K562 (cell line): ENCODE measurements around the gene PARP14. TPM values are rescaled to one million over a fixed set of nuclear protein-coding genes. Genes with fewer than 3 reads are reported as not detected.

Experiments used
- ATAC-seq: fragments of 200-7000 bp; cut with Tn5 transposase; 3 replicates; pipeline ENCODE4 v1.9.1; 2020; ENCODE audit warnings: moderate library complexity
- BruUV-seq: library from RNA; stranded (reverse); fragments of 400-500 nt; replicated peaks from 2 replicates; lab custom pipeline; 2021; lab: Mats Ljungman, UMichigan
- CTCF ChIA-PET: fragments of 300-600 bp; formaldehyde crosslinking; extraction: SDS; loops from one replicate; lab custom pipeline; 2021; ENCODE audit warnings: low intra/inter-chr PET ratio; lab: Yijun Ruan, JAX
- POLR2A ChIA-PET: fragments of 300-600, 350-650 bp; sonication (Branson Sonifier 250); formaldehyde crosslinking; extraction: SDS; loops from one replicate; lab custom pipeline; 2021; ENCODE audit warnings: antibody characterized with exemption, inconsistent platforms; lab: Yijun Ruan, JAX
- DNase-seq, 4 experiments: peaks; one replicate each; pipeline versions ENCODE4 v3.0.0 to v3.0.0-alpha.2; 2011 to 2018; ENCODE audit warnings: low spot score in 3 of 4, mixed read lengths in 3 of 4; ENCODE audit errors: extremely low read depth in 1 of 4
- FAIRE-seq: peaks from 2 replicates; lab custom pipeline; 2011; peaks lifted over from hg19 to GRCh38; lab: Jason Lieb, UNC
- H2AFZ ChIP-seq: 2 replicates; pipeline ENCODE4 v1.6.0; 2011; ENCODE audit warnings: low read depth, low read length, control low read depth, inconsistent platforms
- H3K27ac ChIP-seq: fragments of 200-600 bp; 3 replicates; pipeline ENCODE4 v1.8.0; 2011; ENCODE audit warnings: low read depth, mild to moderate bottlenecking, control low read depth, inconsistent platforms, low read length, moderate library complexity, mixed read lengths; ENCODE audit errors: extremely low read depth
- H3K27me3 ChIP-seq, 2 experiments: fragments of 300-600 bp in 1 of 2; 2 replicates in 1 of 2; 3 replicates in 1 of 2; pipeline versions ENCODE4 v1.6.0 to v1.8.0; 2011; ENCODE audit warnings: inconsistent platforms in 2 of 2, low read length in 2 of 2, mild to moderate bottlenecking in 1 of 2, mixed read lengths in 1 of 2, moderate library complexity in 1 of 2; ENCODE audit not compliant: control insufficient read depth in 2 of 2, insufficient read depth in 2 of 2
- H3K36me3 ChIP-seq: fragments of 300-600 bp; 3 replicates; pipeline ENCODE4 v1.8.0; 2011; ENCODE audit warnings: mild to moderate bottlenecking, low read length, inconsistent platforms; ENCODE audit not compliant: control insufficient read depth, insufficient read depth
- H3K4me1 ChIP-seq, 2 experiments: fragments of 200-600 bp in 1 of 2; replicated peaks in 1 of 2; 2 replicates in 1 of 2; 3 replicates in 1 of 2; pipeline versions ENCODE4 v1.5.1 to v1.8.0; 2011; ENCODE audit warnings: inconsistent platforms in 2 of 2, low read length in 2 of 2, mild to moderate bottlenecking in 1 of 2, mixed read lengths in 1 of 2, moderate library complexity in 1 of 2; ENCODE audit not compliant: control insufficient read depth in 2 of 2, insufficient read depth in 2 of 2
- H3K4me2 ChIP-seq: 2 replicates; pipeline ENCODE4 v1.6.1; 2011; ENCODE audit warnings: low read length, control low read depth, inconsistent platforms, mixed read lengths; ENCODE audit not compliant: insufficient read depth
- H3K4me3 ChIP-seq: fragments of 200-600 bp; sonication (generic), shearing (Covaris generic); 2 replicates; pipeline ENCODE4 v1.5.1; 2016; ENCODE audit warnings: control low read depth, inconsistent platforms
- H3K79me2 ChIP-seq: fragments of 200-600 bp; 3 replicates; pipeline ENCODE4 v1.8.0; 2011; ENCODE audit warnings: low read length, inconsistent platforms; ENCODE audit not compliant: control insufficient read depth, insufficient read depth
- H3K9ac ChIP-seq, 2 experiments: 2 replicates each; pipeline versions ENCODE4 v1.6.0 to v1.6.1; 2011; ENCODE audit warnings: low read depth in 2 of 2, low read length in 2 of 2, control low read depth in 1 of 2, inconsistent platforms in 1 of 2, mild to moderate bottlenecking in 1 of 2, mixed read lengths in 1 of 2; ENCODE audit not compliant: insufficient read depth in 1 of 2
- H3K9me1 ChIP-seq: one replicate; pipeline ENCODE4 v1.6.0; 2011; ENCODE audit warnings: inconsistent platforms, mild to moderate bottlenecking, low read length, moderate library complexity; ENCODE audit not compliant: control insufficient read depth, insufficient read depth
- H3K9me3 ChIP-seq: replicated peaks from 2 replicates; pipeline ENCODE4 v1.5.1; 2011; ENCODE audit warnings: low read depth, low read length, inconsistent platforms; ENCODE audit not compliant: control insufficient read depth, insufficient read depth
- H4K20me1 ChIP-seq: replicated peaks from 2 replicates; pipeline ENCODE4 v1.6.1; 2011; ENCODE audit warnings: low read length, inconsistent platforms, mixed read lengths; ENCODE audit not compliant: control insufficient read depth, insufficient read depth
- ARID1B ChIP-seq: fragments of 450-650 bp; IDR thresholded peaks from 2 replicates; pipeline ENCODE4 v1.6.1; 2016; ENCODE audit warnings: antibody characterized with exemption, mild to moderate bottlenecking, inconsistent platforms
- ARNT ChIP-seq, 2 experiments: fragments of 450-650 bp; IDR thresholded peaks; 2 replicates each; pipeline ENCODE4 v1.6.1; 2016; ENCODE audit warnings: mild to moderate bottlenecking in 1 of 2
- FOS ChIP-seq: IDR thresholded peaks from 3 replicates; pipeline ENCODE4 v1.6.1; 2011; ENCODE audit not compliant: insufficient read length; ENCODE audit errors: extremely low read depth
- HOMEZ ChIP-seq: fragments of 250-450 bp; sonication (Bioruptor Pico); IDR thresholded peaks from 2 replicates; pipeline ENCODE4 v1.4.0; 2020; ENCODE audit warnings: mild to moderate bottlenecking, moderate library complexity
- KLF16 ChIP-seq: IDR thresholded peaks from 2 replicates; pipeline ENCODE4 v1.6.1; 2016; ENCODE audit warnings: antibody characterized with exemption
- NFRKB ChIP-seq: fragments of 450-650 bp; IDR thresholded peaks from 2 replicates; pipeline ENCODE4 v1.6.1; 2016; ENCODE audit warnings: low read depth
- PTRF ChIP-seq: fragments of 450-650 bp; IDR thresholded peaks from 2 replicates; pipeline ENCODE4 v1.6.1; 2016; ENCODE audit warnings: mild to moderate bottlenecking, missing genetic modification characterization, missing compliant biosample characterization
- RFX5 ChIP-seq: IDR thresholded peaks from 2 replicates; pipeline ENCODE4 v1.6.1; 2011; ENCODE audit warnings: low read depth, mild to moderate bottlenecking, improper control_type of control experiment, low read length
- SAFB2 ChIP-seq: fragments of 200-400 bp; formaldehyde crosslinking; IDR thresholded peaks from 2 replicates; pipeline ENCODE4 v1.6.1; 2018; ENCODE audit warnings: borderline replicate concordance, low read length, low read depth, moderate library complexity; ENCODE audit not compliant: severe bottlenecking
- WGBS: fragments of 100-300 bp; shearing (Covaris generic); methylation state at CpG from one replicate; pipeline ENCODE4 v1.1.6; 2016; ENCODE audit warnings: low coverage, mixed read lengths; ENCODE audit not compliant: insufficient coverage; ENCODE audit errors: missing lambda C conversion rate; 5-methylcytosine and 5-hydroxymethylcytosine counted together
- in situ Hi-C: fragments of 300-500 bp; cut with MboI; formaldehyde crosslinking; loops from 4 replicates; pipeline ENCODE4 v1.15.0; 2018; ENCODE audit warnings: inconsistent platforms, mixed read lengths
- intact Hi-C: fragments of 100-400 bp; cut with micrococcal nuclease; formaldehyde crosslinking; loops from 2 replicates; pipeline ENCODE4 v1.14.2; 2022
- polyA plus RNA-seq, 8 experiments: library from polyadenylated mRNA; depleted of rRNA in 4 of 8; stranded (reverse) in 5 of 8; unstranded in 3 of 8; fragments of >200 nt; fragmentation: Nextera tagmentation in 2 of 8; fragmentation: Illumina TruSeq in 1 of 8; extraction: Ambion mirVana in 2 of 8; extraction: Trizol in 1 of 8; gene quantifications; 2 replicates each; pipeline versions ENCODE4 v1.2.1 to v1.2.3, GENCODE V29; 2011 to 2014; ENCODE audit warnings: inconsistent platforms in 1 of 8, missing spikeins in 1 of 8
- total RNA-seq, 7 experiments: library from RNA; depleted of rRNA in 6 of 7; stranded (reverse); fragments of >200 nt in 6 of 7; fragmentation: Illumina TruSeq in 2 of 7; extraction: Trizol in 2 of 7; gene quantifications; 2 replicates each; pipeline versions ENCODE4 v1.2.1 to v1.2.3, GENCODE V29; 2011 to 2021; ENCODE audit warnings: low replicate concordance in 1 of 7
- TF ChIP-seq, protein P1 (sequence below): fragments of 250-450 bp; sonication (Bioruptor Pico); IDR thresholded peaks from 2 replicates; pipeline ENCODE4 v1.8.0; 2022; ENCODE audit warnings: inconsistent platforms, mild to moderate bottlenecking, moderate library complexity, borderline replicate concordance
- TF ChIP-seq, protein P2 (sequence below): sonication (generic); formaldehyde crosslinking; IDR thresholded peaks from 2 replicates; pipeline ENCODE4 v1.8.0; 2022; ENCODE audit warnings: mild to moderate bottlenecking, missing genetic modification reagents

Gene PARP14
- total and polyA plus RNA-seq, 9 of the 15 experiments (the other 6 are each of a cell fraction or from before 2014, with no cell fraction given), result 3.1 to 14.4 (median 9.0) TPM

GRCh38 chr3:122730240-122730639 is 49.6 kb downstream of the PARP14 start:
- Histone ChIP-seq H3K27ac (peak overlapping the region; percentile 33; the same call in 2 of the 3 replicates), H3K4me3 (no peak overlapping the region), H3K4me1 (peaks cover under 1 to 9% of the 10 kb centered on the region in 2 experiments; a peak in 4 of 5 replicates), H3K9me1 (peaks cover 2% of the 10 kb centered on the region), H3K27me3 (no peaks in the 10 kb centered on the region), H2AFZ (no peak overlapping the region), H4K20me1 (no peaks in the 10 kb centered on the region), H3K4me2 (peak overlapping the region; percentile 41; the same call in 1 of the 2 replicates), H3K36me3 (no peaks in the 10 kb centered on the region), H3K9ac (no peak overlapping the region), H3K9me3 (no peaks in the 10 kb centered on the region), H3K79me2 (no peaks in the 10 kb centered on the region)
- ChIA-PET POLR2A (no interaction called here), CTCF (no interaction called here)
- peak; percentile 45 to 73 (median 62) for DNase-seq
- in situ Hi-C loops (no loop called here), intact Hi-C loops (no loop called here)
- peak; percentile 93 for ATAC-seq
- FAIRE-seq, result peak; percentile 85
- 5% methylated on average over 3 of the region's 4 CpGs for WGBS
- BruUV-seq, result no TSS peak
- no peak for TF ChIP-seq HOMEZ
- TF ChIP-seq, protein P1, sequence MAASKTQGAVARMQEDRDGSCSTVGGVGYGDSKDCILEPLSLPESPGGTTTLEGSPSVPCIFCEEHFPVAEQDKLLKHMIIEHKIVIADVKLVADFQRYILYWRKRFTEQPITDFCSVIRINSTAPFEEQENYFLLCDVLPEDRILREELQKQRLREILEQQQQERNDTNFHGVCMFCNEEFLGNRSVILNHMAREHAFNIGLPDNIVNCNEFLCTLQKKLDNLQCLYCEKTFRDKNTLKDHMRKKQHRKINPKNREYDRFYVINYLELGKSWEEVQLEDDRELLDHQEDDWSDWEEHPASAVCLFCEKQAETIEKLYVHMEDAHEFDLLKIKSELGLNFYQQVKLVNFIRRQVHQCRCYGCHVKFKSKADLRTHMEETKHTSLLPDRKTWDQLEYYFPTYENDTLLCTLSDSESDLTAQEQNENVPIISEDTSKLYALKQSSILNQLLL (CRISPR knock-in tag), result no peak
- TF ChIP-seq NFRKB, result no peak
- peak; percentile 86 for TF ChIP-seq ARID1B
- no peak for TF ChIP-seq FOS
- no peak for TF ChIP-seq SAFB2
- no peak for TF ChIP-seq RFX5
- TF ChIP-seq KLF16, result peak; percentile 47; the same call in 1 of the 2 replicates
- no peak for TF ChIP-seq PTRF (tag)
- TF ChIP-seq, protein P2, sequence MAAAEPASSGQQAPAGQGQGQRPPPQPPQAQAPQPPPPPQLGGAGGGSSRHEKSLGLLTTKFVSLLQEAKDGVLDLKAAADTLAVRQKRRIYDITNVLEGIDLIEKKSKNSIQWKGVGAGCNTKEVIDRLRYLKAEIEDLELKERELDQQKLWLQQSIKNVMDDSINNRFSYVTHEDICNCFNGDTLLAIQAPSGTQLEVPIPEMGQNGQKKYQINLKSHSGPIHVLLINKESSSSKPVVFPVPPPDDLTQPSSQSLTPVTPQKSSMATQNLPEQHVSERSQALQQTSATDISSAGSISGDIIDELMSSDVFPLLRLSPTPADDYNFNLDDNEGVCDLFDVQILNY (CRISPR knock-in tag), result no peak
- no peak for TF ChIP-seq ARNT (IDR thresholded peaks at IDR 0.05)
